ENCODE measurements around the gene ATG9A.
"Not testable (repeated sequence)": the region's sequence is repeated elsewhere in the genome, so short reads cannot be mapped to it uniquely, and the experiment has no call there.

Gene ATG9A, protein sequence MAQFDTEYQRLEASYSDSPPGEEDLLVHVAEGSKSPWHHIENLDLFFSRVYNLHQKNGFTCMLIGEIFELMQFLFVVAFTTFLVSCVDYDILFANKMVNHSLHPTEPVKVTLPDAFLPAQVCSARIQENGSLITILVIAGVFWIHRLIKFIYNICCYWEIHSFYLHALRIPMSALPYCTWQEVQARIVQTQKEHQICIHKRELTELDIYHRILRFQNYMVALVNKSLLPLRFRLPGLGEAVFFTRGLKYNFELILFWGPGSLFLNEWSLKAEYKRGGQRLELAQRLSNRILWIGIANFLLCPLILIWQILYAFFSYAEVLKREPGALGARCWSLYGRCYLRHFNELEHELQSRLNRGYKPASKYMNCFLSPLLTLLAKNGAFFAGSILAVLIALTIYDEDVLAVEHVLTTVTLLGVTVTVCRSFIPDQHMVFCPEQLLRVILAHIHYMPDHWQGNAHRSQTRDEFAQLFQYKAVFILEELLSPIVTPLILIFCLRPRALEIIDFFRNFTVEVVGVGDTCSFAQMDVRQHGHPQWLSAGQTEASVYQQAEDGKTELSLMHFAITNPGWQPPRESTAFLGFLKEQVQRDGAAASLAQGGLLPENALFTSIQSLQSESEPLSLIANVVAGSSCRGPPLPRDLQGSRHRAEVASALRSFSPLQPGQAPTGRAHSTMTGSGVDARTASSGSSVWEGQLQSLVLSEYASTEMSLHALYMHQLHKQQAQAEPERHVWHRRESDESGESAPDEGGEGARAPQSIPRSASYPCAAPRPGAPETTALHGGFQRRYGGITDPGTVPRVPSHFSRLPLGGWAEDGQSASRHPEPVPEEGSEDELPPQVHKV

DNA sequence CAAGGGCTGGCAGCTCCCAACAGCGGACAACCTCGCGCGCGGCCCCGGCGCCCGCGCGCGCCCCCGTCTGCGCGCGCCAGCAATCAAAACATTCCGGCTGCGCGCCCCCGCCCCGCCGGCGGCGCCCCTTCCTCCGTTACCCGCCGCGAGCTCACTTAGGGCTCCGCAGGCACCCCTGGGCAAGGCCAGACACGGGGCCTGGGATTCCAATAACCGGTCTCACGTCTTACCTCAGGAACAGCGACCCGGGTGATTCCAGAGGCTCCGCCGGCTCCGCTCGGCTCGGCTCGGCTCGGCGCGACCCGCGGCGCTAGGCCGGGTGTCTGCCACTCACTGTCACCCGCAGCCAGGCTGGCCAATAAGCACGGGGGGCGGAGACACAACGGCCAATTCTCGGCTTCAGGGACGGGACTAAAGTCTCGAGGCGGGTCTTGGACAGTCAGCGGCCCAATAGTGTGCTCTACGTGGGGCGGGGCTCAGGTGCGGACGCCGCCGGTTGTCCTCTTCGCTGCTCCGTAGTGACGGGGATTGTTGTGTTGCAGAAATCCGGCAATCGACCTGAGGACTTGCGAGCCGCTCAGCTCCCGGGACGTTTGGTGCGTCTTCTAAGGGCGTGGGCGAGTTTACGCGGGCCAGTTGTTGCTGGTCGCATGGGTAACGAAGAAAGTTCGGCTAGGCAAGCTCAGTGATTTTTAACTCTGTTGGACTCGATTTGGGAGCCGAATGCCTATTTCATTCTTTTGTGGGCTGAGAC lies at the start of gene ATG9A, which contains the start of gene ANKZF1:
Gene ATG9A (minus strand): TSS at position 332 of the 754 bp plus-strand sequence. CDS start 1,612 bp downstream, outside the sequence.
Gene ANKZF1 (plus strand): TSS at position 502 of the 754 bp plus-strand sequence. CDS start 452 bp downstream, outside the sequence.
- peak; percentile 99 for DNase-seq

DNA sequence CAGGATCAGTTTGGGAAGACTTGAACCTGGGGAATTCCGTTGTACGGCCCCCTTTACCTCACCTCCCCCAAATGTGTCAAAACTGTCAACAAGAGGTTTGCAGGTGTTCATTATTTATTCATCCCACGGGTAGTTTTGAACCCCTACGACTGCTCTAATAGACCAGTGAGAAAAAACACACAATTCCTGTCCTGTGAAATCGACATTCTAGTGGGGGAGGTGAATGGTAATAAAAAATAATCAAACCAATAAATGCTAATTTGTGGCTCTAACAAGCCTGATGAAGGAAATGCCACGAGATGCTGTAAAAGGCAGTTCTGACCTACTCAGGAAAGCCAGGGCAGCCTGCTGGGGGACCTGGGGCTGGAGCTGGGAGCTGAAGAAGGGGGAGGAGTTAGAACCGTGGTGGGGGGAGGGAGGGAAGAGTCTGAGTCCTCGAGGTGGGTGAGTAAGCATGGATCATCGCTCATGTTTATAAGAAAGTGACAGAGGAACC lies 49.3 kb upstream of the ATG9A start:
- no peak for DNase-seq

DNA sequence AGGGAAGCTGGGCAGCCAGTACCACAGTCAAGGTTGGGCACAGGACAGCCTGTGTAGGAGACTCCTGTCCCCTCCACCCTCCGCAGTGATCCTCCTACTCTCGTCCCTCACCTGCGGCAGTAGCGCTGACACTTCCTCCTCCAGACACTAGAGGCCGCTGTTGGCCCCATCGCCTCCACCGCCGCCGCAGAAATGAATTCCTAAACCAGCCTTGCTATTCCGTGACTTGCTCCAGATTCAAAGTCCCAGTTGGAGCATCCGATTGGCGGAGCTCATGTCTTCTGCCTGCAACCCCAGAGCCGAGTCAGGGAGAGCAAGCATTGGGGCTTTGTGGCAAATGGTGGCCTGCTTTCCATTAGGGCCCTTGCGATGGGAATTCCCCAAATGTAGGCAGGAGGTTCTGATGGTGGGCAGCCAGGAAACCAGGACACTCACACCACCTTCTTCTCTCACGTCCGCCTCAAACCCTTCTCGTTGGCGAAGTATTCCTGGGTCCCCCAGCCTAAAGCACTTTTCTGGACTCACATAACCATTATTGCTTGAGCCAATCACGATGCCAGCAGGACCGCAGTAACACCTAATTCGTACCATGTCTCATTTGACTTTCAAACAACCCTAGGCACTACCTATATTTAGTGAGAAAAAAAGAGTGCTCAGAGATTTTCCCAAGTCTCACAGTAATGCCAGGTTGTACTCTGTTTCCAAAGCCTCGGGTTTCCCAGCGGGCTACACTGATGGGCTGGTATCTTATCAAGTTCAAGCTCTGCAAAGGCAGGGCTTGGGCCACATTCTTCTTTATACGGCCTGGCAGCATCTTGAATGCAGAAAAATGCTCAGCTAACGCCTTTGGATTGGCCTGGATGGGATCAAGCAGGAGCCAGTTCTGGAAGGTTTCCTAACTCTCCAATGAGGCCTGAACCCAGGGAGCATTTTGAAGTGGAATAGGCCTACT lies 48.5 kb upstream of the ATG9A start:
- peak; percentile 63 for DNase-seq

DNA sequence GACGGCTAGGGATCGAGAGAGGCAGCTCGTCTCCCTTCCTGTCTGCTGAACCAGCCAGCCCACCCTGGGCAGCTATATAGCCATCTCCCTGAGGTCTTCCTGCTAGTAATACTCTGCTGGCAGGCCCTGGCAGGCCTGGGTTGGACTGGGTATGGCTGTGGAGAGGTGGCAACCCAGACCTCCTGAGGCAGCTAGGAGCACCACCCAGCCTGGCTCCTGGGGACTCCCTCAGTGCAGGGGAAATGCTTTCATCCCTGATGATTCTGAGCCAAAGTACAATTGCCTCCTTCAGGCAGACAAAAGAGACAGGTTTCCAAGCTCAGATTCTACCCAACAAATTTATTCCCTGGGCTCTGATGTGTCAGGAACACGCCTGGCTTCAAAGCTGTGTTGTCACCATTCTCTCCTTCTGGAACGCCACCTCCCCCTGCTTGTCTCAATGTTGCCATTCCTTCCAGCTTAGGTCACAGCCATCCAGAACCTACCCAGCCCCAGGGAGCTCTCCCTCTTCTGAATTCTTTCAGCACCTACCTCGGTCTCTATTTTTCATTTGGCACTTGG lies 45.0 kb upstream of the ATG9A start:
- DNase-seq, result no peak

DNA sequence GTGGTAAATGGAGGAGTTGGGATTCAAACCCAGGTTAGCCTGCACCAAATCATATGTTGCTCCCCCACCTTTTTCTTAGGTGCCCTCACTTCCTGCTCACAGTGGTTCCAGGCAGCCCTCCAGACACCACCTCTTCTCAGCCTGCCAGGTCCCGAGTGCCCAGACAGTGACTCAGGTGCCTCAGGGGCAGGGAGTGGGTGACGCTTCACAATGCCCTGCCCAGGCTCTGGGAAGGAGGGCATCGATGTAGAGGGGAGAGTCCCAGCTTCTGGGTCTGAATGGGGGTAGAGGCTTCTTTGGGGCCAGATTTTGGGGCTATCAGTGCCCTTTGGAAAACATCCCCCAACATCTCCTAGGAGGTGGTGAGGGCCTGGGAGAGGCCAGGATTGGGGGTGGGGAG lies 44.5 kb upstream of the ATG9A start:
- DNase-seq, result no peak

DNA sequence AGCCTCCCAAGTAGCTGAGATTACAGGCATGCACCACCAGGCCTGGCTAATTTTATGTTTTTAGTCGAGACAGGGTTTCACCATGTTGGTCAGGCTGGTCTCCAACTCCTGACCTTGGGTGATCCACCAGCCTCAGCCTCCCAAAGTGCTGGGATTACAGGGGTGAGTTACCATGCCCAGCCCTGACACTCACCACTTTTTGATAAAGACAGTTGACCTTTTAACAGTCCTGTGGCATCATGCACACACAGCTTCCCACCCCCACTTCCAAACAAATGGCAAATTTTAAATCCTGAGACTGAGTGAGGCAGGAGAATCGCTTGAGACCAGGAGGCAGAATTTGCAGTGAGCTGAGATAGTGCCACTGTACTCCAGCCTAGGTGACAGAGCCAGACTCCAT lies 43.6 kb upstream of the ATG9A start:
- no peak for DNase-seq

DNA sequence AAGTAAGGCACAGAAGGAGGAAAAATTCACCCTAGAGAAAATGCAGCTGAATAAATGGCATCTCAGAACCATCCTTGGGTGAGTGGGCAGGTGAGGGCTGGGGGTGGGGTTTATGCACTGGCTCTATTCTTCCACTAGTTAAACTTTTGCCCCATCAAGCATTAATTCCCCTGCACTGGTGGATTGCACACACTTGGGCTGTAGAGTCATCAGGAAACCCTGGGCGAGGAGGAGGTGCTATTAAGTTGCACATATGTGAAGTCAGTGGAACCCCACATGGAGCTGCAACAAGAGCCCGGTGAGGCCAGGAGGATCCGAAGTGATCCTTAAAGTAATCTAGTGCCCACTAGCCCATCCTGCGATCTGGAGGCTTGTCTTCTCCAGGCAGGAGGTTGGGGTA lies 42.9 kb upstream of the ATG9A start:
- no peak for DNase-seq

DNA sequence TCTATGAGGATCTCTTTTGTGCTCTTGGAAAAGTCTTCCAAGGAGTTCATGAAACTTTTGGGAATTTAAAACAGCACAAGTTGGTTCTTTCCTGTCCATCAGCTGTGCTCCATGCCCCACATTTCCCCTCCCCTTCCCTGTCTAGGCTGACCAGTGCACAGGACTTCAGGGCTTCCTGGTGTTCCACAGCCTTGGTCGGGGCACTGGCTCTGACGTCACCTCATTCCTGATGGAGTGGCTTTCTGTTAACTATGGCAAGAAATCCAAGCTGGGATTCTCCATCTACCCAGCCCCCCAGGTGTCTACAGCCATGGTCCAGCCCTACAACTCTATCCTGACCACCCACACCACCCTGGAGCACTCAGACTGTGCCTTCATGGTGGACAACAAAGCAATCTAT lies 41.6 kb upstream of the ATG9A start:
- DNase-seq, result no peak

DNA sequence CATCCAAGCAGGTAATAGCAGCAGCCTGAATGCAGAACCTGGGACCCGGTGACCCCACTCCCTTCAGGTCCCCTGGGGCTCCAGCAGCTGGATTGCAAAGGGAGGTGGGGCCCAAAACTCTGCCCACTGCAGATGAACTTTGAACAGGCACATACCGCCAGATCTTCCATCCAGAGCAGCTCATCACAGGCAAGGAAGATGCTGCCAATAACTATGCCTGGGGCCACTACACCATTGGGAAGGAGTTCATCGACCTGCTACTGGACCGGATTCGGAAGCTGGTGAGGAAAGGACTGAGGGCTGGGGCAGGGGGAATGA lies 40.6 kb upstream of the ATG9A start:
- DNase-seq, result no peak

DNA sequence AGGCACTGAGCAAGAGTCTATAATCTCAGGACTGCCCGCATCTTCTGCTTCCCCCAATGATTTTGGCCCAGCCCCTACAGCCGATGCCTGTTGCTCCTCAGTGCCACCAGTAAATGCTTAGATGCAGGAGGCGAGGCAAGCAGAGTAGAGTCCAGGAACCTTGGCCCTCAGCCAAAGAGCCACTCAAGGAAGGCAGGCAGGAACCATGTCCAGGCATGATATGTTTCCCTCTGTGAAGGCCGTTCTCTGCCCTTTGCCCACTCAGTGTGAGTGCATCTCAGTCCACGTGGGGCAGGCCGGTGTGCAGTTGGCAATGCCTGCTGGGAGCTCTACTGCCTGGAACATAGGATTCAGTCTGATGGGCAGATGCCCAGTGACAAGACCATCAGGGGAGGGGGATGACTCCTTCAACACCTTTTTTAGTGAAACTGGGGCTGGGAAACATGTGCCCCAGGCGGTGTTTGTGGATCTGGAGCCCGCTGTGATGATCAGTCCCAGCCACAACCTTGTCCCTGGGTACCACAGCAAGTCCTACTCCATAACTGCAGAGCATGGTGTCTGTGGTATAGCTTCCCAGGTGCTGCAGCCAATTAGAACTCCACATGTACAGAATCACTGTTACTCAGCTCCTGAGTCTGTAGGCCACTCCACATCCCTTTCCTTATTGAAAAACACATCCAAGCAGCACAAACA lies 40.1 kb upstream of the ATG9A start:
- no peak for DNase-seq

DNA sequence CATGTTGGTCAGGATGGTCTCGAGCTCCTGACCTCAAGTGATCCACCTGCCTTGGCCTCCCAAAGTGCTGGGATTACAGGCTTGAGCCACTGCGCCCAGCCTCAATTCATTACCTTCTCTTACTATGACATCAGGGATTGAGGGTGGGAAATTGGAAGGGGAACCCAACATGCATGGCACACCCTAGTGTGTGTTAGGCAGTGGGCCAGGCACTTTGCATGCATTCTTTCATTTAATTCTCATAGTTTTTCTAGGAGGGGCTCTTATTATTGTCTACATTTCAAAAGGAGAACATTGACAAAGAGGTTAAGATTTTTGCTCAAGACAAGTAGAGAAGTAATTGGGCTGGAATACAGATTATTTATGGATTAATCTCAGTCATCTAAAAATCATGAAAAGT lies 38.9 kb upstream of the ATG9A start:
- DNase-seq, result no peak

DNA sequence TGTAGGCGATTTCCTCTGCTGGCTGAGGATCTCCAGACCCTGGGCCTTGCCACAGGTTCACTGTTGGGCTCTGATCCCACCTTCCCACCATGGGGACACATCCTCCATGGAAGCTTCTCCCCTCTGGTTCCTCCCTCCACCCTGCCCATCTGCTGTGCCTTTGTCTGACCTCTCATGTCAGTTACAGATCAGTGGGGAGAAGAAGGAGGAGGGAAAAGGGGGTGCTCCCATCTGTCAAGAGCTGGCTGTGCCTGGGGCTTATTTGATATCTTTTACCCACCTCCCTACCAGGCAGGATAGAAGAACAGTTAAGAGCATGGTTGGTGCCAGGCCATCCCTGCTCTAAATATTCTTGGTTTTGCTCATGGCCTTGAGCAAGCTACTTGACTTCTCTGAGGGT lies 37.5 kb upstream of the ATG9A start:
- no peak for DNase-seq

DNA sequence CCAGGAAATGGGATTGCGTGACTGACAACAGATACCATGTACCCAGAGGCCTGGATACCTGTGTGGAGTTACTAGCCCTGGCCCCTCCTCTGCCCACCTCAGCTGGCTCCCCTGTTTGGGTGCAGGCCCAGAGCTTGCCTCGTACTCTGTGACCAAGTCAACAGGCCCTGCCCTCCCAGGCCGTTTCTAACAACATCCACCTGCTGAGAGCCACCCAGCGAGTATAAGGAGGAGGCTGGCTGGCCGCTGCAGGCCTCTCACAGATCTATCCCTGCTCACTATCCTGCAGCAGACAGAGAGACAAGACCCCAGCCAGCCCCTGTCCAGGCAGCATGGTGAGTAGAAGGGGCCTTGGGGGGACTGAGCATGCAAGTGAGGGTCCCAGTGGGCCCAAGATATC lies 36.8 kb upstream of the ATG9A start:
- DNase-seq, result no peak

DNA sequence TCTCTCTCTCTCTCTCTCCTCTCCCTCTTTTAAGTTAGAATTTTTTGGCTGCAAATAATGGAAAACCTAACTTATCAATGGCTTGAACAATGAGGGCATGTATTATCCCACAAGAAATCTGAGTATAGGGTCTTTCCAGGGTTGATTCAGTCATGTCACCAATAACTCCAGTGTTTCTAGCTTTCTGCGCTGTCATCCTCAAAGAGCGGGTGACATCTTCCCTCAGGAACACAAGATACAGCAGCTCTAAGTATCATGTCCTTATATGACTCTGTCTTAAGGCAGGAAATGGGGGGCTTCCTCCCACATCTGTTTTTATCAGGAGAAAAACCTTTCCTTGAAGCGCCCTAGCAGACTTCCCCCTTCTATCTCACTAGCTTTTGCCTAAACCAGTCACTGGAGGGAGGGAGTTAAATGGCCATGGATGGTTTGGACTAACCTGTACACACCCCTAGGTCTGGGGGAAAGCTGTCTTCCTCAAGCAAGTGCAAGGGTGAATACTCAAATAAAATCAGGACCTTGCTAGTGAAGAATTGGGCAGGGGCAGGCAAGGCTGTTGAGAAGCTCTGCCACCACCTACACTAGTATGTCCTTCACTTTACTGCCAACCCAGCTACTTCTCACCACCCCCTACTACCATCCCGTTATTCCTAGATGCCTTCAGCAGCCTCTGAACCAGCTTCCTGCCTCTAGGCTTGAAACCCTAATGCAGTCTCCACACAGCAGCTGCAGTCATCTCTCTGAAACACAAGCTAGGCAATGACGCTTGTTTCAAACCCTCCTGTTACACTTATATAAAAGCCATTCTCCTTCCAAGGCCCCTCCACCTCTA lies 31.8 kb upstream of the ATG9A start:
- DNase-seq, result no peak

DNA sequence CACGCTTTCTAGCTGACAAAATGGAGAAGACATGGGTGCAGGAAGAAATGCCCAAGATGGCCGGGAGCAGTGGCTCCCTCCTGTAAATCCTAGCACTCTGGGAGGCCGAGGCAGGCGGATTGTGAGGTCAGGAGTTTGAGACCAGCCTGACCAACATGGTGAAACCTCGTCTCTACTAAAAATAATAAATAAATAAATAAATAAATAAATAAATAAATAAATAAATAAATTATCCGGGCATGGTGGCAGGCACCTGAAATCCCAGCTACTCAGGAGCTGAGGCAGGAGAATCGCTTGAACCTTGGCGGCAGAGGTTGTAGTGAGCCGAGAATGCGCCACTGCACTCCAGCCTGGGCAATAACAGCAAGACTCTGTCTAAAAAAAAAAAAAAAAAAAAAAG lies 29.5 kb upstream of the ATG9A start:
- DNase-seq, result not testable (repeated sequence)

DNA sequence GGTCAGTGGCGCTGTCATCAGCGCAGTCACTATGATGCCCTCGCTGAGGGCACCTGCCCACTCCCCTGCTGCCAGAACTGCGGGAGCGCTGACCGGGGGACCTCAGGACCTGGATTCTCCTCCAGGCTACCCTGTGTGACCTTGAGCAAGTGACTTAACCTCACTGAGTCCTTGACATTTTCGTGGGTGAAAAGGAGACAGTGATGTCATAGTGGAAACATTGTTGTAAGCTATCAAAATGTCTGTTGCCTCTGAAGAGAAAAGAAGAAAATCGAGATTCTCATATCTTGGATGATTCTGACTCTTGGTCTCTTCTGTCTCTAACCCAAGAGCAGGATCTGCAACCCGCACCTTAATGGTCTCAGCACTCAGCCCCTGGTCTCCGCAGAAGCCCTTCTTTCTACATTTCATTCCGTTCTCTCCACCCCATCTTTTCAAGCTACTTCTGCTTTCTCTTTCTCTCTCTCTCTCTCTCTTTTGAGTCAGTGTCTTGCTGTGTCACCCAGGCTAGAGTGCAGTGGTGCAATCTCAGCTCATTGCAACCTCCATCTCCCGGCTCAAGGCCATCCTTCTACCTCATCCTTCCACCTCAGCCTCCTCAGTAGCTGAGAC lies 25.3 kb upstream of the ATG9A start:
- DNase-seq, result peak; percentile 26

DNA sequence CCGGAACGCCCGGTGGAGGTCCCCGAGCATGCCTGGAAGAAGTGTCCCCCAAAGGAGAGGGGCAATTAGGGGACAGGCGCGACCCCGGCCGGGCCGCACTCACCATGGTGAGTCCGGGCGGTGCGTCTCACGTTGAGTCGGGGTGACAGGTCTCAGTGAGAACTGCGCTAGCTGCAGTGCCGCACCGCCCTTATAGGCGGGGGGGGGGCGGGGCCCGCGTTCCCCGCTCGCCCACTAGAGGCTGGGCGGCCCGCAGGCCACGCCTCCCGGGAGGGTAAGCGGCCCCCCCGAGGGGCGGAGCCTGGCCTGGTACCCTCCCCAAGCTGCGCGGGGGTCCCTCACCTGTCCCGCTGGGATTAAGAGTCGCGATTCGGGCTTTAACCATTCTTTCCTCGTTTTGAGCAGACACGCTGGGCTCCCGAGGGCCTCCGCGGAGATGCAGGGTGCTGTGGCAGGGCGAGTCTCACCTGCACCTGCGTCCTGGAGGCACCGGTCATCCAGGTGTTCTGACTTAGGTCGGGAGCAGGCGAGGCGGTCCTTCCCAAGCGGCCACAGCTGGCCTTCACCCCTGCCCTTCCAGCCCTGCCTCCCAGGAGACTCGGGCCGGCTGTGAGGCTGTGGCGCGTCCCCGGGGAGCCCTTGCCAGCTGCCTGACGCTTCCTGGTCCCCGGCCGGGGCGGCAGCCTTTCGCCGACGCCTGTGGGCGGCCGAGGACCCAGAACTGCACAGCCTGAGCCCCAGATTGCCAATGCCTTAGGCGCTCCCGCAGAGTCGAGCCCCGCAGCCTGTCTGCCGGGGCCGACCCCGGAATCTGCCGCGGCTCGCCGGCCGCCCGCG lies 24.5 kb upstream of the ATG9A start, which contains the start of gene TUBA4A:
Gene TUBA4A (minus strand): TSS at position 166 of the 837 bp plus-strand sequence. CDS start 60 bp downstream, at position 106.
- DNase-seq, result peak; percentile 88

Data from stimulated activated naive CD4-positive, alpha-beta T cell treated with Interleukin-2 at 50 U/mL for 16 hours (primary cell).